HG03575 (cell line): ENCODE measurements around the gene INSRR.

Experiments used
- ATAC-seq: cut with Tn5 transposase; IDR thresholded peaks from one replicate; pipeline ENCODE4 v1.9.1; 2021; ENCODE audit not compliant: unreplicated experiment, insufficient number of reproducible peaks, low FRiP score; ENCODE audit errors: extremely low read depth

The INSRR gene

GRCh38 chr1:156813750-156814570 lies 45.0 kb downstream of the INSRR start:
- ATAC-seq: no peak

- ATAC-seq: no peak
Measured at GRCh38 chr1:156813298-156813697, 45.6 kb downstream of the INSRR start.

- no peak for ATAC-seq
Measured at GRCh38 chr1:156812293-156812990, 46.5 kb downstream of the INSRR start.

GRCh38 chr1:156811168-156811567 lies 47.7 kb downstream of the INSRR start:
- ATAC-seq: no peak

- no peak for ATAC-seq
Measured at GRCh38 chr1:156809711-156810366, 49.1 kb downstream of the INSRR start.

GRCh38 chr1:156809281-156809680 lies 49.6 kb downstream of the INSRR start:
- ATAC-seq: no peak

- no peak for ATAC-seq
Measured at GRCh38 chr1:156808186-156809030, 50.5 kb downstream of the INSRR start.

GRCh38 chr1:156807627-156808026 lies 51.3 kb downstream of the INSRR start:
- no peak for ATAC-seq

- ATAC-seq: no peak
Measured at GRCh38 chr1:156806512-156807440, 52.1 kb downstream of the INSRR start.

GRCh38 chr1:156805766-156806511 lies 53.0 kb downstream of the INSRR start:
- no peak for ATAC-seq

- ATAC-seq: no peak
Measured at GRCh38 chr1:156804572-156805243, 54.2 kb downstream of the INSRR start.

GRCh38 chr1:156804026-156804425 lies 54.9 kb downstream of the INSRR start:
- no peak for ATAC-seq

GRCh38 chr1:156803086-156803851 lies 55.6 kb downstream of the INSRR start:
- no peak for ATAC-seq

- no peak for ATAC-seq
Measured at GRCh38 chr1:156802421-156802935, 56.4 kb downstream of the INSRR start.

- no peak for ATAC-seq
Measured at GRCh38 chr1:156801409-156802121, 57.4 kb downstream of the INSRR start.
